ENCODE results near the gene TRIM43. TPM values are rescaled to one million over a fixed set of nuclear protein-coding genes. Genes with fewer than 3 reads are reported as not detected.
"Not testable (repeated sequence)": the region's sequence is repeated elsewhere in the genome, so short reads cannot be mapped to it uniquely, and the experiment has no call there.

TRIM43 gene
- total and polyA plus RNA-seq, 4 donors = not detected

GRCh38 chr2:95646274-95646994 lies 54.6 kb downstream of the TRIM43 start:
- DNase-seq = not testable (repeated sequence)
- ATAC-seq (ENCODE audit: low FRiP score) = peak; percentile 3
- WGBS, 2 donors = no CpG with 5 or more reads among the region's 8 CpGs

GRCh38 chr2:95648894-95649544 lies 57.2 kb downstream of the TRIM43 start:
- WGBS, 2 donors = 50 to 51% methylated on average over 12 to 15 of the region's 29 CpGs
- ATAC-seq (ENCODE audit: low FRiP score); DNase-seq; H3K4me3 ChIP-seq (ENCODE audit: low read length in 2 of 2); H3K36me3 ChIP-seq (ENCODE audit: control insufficient read depth in 1 of 2, insufficient read depth in 2 of 2, low read length in 1 of 2); H3K27ac ChIP-seq (ENCODE audit: low read depth in 1 of 2, low read length in 2 of 2); H3K27me3 ChIP-seq (ENCODE audit: control insufficient read depth in 1 of 2, insufficient read depth in 2 of 2, low read length in 1 of 2); H3K9me3 ChIP-seq (ENCODE audit: control insufficient read depth, low read length); H3K4me1 ChIP-seq (ENCODE audit: control insufficient read depth in 1 of 2, insufficient read depth in 2 of 2, low read length in 2 of 2); intact Hi-C loops (cut with DNase I): not testable (repeated sequence)

More at GRCh38 chr2:95646274-95646994, 54.6 kb downstream of the TRIM43 start:
- intact Hi-C loops (cut with DNase I); H3K27me3 ChIP-seq (ENCODE audit: control insufficient read depth in 1 of 2, insufficient read depth in 2 of 2, low read length in 1 of 2); H3K4me1 ChIP-seq (ENCODE audit: control insufficient read depth in 1 of 2, insufficient read depth in 2 of 2, low read length in 2 of 2); H3K4me3 ChIP-seq (ENCODE audit: low read length in 2 of 2); H3K36me3 ChIP-seq (ENCODE audit: control insufficient read depth in 1 of 2, insufficient read depth in 2 of 2, low read length in 1 of 2); H3K9me3 ChIP-seq (ENCODE audit: control insufficient read depth, low read length); H3K27ac ChIP-seq (ENCODE audit: low read depth in 1 of 2, low read length in 2 of 2): not testable (repeated sequence)

Other genes with a start within 250 kb of the TRIM43 start
- gene FAHD2A, start 189.3 kb upstream of the TRIM43 start, total RNA-seq = 10 to 100 TPM; 17.7 to 23.3 TPM
- gene FAHD2A, start 189.3 kb upstream of the TRIM43 start, polyA plus RNA-seq = 10 to 100 TPM; 22.4 to 22.8 TPM
- gene TRIM43B, start 107.2 kb upstream of the TRIM43 start, total RNA-seq = not detected
- gene TRIM43B, start 107.2 kb upstream of the TRIM43 start, polyA plus RNA-seq = not detected

Measured in aorta (tissue), 5 donors.